ENCODE data around the gene HMX1. TPM values are rescaled to one million over a fixed set of nuclear protein-coding genes. Genes with fewer than 3 reads are reported as not detected.

HMX1 gene
- total RNA-seq, 1 donor from 2014 or later: not detected

DNA sequence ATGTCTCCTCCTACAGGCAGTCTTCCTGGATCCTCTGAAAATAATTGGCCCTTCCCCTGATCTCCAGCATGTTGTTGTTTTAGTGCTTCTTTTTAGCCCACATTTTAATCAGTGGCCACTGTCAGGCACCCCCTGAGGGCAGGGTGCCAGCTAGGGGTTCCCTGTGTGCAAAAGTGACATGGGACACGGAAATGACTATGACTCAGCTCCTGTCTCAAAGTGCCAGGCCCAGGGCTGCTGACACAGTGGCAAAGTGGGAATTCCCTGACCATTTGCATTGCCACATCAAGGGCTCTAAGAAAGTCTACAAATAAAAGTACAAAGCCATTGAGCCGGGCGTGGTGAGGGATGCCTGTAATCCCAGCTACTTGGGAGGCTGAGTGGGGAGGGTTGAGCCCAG, 24.8 kb downstream of the HMX1 start:
- no peak for DNase-seq (ENCODE audit: low spot score in 2 of 2)
- FAIRE-seq: no peak

DNA sequence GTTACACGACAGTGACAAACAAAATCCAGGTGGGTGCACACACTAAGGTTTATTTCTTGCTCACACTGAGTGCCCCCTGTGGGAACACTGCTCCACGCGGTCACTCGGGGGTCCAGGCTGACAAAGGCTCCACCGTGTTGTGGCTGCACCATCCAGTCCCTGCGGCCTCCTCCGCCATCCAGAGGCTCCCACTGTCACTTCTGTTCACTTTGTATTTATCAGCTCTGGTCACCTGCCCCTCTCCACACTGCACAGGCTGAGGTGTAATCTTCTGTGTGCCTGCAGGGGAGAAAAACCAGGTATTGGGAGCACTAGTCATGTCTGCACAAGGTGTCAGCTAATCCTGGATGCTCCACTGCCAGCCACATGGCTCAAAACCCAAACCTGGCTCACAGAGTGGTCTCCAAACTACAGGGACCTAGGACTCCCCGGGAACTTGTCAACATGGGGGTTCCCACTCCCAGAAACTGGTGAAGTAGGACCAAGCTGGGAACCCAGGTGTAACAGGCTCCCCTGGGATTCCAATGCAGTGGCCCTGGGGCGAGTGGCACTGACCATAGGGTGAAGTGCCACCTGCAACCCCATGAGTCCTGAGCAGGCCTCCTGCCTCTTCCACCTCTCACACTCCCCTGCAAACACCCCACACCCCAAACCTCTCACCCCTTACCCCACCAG, 25.5 kb downstream of the HMX1 start:
- DNase-seq (ENCODE audit: low spot score in 2 of 2): no peak
- FAIRE-seq: no peak

DNA sequence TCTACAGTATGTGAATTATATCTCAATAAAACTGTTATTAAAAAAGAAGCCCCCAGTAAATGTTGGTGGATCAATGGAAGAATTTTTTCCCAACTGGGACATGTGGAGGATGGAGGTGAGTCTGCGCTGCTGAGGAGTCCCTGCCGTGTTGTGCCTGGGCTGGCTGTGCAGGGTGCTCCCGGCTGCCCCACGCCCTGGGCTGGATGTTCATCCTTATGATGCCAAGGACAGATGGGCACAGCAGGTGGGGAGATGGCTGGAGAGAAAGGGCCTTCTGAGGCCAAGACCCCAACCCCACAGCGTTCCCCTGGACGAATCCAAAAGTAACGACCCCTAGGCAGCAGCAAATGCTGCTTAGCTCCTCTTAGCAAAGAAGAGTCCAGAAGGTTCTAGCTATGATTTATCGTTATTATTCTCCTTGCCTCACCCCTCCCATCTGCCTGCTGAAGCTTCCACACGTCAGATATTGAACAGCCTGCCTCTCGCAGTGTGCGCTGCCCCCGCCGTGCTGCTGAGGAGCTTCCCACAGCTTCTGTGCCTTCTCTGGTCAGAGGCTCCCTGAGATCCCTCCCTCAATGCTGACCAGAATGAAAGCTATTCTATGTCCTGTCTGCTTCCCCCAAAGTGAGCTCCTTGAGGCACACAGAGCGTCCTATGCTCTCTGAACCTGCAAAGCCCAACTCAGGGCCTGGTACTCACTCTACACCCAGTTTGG, 26.5 kb downstream of the HMX1 start:
- DNase-seq (ENCODE audit: low spot score in 2 of 2): no peak
- no peak for FAIRE-seq

DNA sequence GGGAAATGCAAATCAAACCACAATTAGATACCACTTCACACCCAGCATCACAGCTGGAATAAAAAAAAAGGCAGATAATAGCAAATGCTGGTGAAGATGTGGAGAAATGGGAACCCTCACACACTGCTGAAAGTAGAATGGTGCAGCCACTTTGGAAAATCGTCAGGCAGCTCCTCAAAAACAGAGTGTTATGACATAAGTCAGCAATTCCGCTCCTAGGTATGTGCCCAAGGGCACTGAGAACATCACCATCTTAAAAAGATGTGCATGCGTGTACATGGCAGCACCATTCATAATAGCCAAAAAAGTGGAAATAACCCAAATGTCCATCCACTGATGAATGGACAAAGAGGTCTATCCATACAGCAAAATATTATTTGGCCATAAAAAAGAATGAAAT, 28.0 kb downstream of the HMX1 start:
- no peak for FAIRE-seq
- no peak for DNase-seq (ENCODE audit: low spot score in 2 of 2)

DNA sequence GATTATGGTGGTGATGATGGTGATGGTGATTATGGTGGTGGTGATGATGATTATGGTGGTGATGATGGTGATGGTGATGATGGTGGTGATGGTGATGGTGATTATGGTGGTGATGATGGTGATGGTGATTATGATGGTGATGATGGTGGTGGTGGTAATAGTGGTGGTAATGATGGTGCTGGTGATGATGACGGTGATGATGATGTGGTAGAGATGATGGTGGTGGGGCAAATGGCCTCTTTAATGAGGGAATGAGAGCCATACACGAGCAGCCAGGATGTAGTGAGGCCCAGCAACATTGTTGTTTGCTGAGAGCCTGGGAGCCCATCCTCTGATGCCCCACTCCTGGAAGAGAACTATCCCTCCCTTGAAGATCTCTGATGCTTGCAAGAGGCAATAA, 29.0 kb downstream of the HMX1 start:
- no peak for FAIRE-seq
- no peak for DNase-seq (ENCODE audit: low spot score in 2 of 2)

DNA sequence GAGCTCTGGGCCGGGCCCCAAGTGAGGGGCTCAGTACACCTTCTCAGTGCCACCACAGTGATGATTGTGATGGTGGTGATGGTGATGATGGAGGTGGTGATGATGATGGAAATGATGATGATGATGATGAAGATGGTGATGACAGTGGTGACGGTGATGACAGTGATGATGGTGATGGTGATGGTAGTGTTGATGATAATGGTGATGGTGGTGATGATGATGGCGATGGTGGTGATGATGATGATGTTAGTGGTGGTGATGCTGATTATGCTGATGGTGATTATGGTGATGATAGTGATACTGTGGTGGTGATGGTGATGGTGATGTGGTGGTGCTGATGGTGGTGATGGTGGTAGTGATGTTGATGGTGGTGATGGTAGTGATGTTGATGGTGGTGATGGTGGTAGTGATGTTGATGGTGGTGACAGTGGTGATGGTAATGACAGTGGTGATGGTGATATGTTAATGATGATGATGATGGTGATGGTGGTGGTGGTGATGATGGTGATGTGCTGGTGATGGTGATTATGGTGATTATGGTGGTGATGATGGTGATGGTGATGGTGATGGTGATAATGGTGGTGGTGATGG, 29.9 kb downstream of the HMX1 start:
- DNase-seq (ENCODE audit: low spot score in 2 of 2) (no peak), FAIRE-seq (no peak)

DNA sequence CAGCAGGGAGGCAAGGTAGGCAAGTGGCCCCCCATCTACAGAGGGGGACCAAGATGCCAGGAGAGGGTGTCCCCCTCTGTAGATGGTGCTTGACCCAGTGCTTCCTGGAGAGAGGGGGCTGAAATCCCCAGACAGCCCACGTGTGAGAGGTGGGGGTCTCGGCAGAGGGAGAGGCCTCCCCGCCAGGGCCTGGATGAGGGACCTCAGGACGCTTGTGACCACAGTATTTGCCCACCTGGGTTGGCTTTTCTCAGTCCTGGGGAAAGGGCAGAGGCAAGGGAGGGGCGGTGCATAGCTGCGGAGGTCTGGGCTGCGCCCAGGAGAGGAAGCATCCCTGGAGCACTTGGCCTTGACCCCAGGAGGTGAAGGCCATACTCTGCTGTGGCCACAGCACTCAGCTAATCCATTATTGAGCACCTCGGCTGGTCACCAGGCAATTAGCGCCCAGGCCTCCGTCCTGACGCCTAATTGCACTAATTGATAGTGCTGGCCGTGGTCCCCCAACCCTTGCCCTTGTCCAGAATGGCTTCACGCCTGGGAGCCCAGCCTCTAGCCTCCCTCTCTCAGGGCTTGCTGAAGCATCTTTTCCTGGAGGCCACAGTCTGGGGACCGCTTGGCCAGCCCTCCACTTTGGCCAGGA, 30.7 kb downstream of the HMX1 start:
- DNase-seq (ENCODE audit: low spot score in 2 of 2) (no peak), FAIRE-seq (no peak)

DNA sequence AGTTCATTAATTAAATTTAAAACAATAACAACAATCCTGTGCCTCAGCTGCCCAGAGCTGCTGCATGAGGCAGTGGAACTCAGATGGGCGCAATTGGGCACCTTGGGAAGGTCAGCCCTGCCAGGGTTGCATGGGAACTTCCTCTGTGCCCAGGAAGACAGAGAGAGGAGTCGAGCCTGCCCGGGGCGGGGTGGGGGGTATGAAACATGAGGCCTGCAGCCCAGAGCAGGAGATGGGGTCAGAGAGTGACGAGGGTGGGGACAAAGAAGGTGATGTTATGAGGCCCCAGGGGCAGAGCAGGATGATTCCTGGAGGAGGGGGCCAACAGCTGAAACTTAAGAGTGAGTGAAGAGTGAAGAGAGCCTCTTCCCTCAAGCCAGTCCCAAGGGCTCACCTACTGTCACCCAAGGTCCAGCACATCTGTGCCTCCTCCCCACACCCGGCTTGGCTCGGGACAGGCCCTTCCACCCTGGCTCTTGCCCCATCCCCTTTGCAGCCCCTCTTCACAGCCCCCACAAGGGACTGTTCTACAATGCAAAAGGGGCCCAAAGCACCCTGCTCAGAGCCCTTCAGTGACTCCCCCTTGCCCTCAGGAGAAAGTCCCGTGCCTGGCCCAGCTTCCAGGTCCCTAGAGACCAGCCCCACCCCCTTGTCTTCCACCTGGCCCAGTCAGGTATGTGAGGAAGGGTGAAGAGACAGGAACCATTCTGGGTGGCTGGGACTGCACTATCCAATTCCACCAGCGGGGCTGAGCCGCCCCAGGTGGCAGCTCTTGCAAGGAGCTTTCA, 31.4 kb downstream of the HMX1 start:
- DNase-seq (ENCODE audit: low spot score in 2 of 2): no peak
- FAIRE-seq: no peak

DNA sequence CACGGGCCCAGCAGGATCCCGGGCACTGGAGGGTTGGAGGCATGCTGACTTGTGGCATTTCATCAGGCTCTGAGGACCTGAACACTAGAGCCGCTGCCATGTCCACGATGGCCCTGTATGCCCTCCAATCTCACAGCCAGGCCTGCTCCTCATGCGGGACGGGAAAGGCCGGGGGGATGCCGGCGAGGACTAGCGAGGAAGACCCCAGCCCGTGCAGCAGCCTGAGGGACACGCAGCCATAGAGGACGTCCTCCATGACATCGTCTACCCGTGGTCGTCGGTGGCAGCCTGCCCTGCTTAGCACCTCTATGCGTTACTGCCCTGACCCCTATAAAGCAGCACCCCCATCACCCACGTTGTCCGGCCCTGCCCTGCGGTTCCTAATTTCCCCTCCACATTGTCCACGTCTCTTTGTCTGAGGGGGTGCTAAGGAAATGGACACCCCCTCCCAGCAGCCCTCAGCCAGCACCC, 32.6 kb downstream of the HMX1 start:
- FAIRE-seq: no peak
- no peak for DNase-seq (ENCODE audit: low spot score in 2 of 2)

DNA sequence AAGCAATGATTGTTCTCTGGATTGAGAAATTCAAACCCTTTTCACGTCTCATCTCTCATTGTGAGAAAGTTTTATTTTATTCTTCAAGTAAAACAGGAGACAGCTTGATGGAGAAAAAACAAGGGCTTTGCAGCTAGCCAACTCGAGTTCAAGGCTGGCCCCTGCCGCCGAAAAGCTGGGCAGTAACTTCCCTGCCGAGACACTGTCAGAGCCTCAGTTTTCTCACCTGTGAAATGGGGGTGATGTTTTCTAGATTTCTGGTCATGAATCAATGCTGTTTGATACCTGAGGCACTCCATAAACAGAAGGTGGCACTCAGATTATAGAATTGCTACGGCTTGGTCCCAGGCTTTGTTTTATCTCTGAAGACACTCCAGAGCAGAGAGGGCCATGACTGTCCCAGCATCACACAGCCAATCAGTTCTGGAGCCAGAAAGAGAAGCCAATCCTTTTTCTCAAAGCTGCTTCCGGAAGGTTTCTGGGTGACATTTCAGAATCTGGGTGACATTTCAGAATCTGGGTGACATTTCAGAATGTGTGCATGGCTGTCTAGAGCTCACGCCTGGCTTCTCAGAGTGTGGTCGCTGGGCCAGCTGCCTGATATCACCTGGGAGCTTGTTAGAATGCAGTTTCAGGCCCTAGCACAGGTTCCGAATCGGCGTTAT, 33.2 kb downstream of the HMX1 start:
- no peak for DNase-seq (ENCODE audit: low spot score in 2 of 2)
- FAIRE-seq: no peak

DNA sequence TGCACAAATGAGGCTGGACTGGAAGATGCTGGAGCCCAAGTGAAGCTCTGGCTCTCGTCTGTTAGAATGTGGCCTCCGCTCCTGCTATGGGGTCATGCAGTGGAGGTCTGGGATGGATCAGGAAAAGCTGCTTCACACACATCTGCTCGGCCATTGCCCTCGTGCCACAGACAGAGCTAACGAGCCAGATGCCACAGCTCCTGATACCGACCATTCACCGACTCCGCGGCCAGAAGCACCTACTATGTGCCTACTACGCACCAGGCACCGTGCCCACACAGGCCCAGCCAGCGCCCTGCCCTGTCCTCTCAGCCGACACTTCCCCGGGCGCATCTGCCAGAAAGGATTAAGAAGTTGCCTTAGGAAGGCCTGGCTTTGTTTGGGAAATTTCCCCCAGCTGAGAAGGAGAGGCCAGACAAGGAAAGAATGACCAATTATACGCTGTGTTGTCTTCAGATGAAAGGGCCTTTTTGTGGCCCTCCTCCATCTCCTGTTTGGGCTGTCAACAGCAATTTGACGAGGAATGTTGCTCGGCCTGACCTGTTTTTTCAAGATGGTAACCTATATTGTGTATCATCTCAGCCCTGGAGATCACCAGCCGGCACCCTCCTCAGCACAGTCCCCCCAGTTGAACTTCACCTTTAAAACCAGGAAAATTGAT, 34.3 kb downstream of the HMX1 start:
- FAIRE-seq (no peak), DNase-seq (ENCODE audit: low spot score in 2 of 2) (no peak)

DNA sequence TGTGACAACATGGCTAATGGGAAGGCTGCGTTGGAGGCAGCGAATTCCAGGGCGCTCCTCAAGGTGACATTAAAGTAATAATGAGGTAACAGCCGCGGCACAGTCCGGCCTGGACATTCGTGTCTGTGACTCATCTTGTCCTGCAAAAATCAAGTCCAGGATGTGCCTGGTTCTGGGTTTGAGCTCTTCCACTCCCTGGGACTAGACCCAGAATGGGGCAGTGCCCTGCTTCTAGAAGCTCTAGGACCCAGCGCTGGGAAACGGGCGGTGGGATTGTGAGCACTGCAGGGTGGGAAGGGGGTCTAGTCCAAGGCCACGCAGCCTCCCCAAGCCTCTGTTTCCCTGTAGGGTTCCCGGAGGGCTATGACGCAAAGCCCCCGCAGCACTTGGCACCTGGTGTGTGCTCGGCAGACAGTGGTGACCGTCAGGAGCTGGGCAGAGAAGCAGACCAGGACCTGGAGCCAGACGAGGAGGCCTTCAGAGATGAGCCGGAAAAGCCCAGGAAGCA, 34.9 kb downstream of the HMX1 start:
- DNase-seq (ENCODE audit: low spot score in 2 of 2) (no peak), FAIRE-seq (no peak)

DNA sequence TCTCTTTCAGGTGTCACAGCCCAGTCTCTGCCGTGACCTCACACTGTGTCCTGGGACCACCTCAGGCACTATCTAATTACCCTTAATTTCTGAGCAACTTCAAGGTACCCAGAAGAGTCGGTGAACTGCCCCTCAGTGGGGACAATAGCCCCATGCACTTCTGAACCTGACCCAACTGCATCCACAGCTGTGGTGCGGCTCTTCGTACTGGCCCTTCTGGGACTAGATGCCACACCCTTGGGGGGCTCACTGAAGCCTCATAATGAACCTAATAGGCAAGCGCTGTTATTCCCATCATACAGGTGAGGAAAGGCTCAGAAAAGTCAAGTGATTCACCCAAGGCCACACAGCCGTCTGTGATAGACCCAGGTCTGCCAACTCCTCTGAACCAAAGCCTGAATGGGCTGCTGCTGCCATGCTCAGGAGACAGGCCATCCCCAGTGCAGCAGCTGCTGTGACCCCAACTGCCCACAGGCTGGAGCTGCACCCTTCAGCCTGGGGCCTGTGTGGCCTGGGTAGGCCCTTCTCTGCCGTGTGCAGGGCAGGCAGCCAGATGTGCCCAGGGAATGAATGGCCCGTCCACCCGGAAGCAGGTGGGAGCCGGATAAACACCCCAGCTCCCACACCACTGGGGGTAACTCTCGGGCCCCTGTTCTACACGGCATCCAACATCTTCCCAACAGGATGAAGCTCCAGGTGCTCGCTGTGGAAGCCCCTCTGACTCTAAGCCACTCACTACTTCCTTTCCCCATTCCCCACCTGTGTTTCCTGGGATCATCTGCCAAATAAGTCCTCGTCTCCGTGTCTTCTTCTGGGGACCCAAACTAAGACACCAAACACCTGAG, 35.9 kb downstream of the HMX1 start:
- FAIRE-seq: no peak
- no peak for DNase-seq (ENCODE audit: low spot score in 2 of 2)

DNA sequence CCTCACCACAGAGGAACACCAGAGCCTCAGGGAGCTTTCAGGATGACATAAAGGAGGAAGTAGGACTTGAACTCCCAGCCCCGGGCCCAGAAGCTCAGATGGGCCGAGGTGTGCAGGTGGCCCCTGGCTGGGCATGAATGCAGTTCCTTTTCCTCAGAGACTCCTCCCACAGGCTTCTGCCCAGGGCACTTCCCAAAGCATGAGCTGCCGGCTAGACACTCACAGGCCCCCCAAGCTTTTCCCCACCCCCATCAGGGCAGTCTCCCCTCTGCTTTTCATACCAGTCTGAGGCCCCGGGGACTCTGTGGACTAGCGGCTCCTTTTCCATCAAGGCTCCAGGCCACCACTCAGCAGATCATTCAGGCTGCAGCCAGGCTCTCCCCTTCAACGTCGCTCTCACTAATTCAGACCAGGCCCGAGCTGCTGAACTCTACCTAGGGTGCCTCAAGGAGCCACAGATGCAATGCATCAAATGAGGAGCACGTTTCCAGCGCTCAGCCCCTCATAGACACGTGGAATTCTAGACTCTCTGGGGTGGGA, 36.9 kb downstream of the HMX1 start:
- no peak for FAIRE-seq
- no peak for DNase-seq (ENCODE audit: low spot score in 2 of 2)

DNA sequence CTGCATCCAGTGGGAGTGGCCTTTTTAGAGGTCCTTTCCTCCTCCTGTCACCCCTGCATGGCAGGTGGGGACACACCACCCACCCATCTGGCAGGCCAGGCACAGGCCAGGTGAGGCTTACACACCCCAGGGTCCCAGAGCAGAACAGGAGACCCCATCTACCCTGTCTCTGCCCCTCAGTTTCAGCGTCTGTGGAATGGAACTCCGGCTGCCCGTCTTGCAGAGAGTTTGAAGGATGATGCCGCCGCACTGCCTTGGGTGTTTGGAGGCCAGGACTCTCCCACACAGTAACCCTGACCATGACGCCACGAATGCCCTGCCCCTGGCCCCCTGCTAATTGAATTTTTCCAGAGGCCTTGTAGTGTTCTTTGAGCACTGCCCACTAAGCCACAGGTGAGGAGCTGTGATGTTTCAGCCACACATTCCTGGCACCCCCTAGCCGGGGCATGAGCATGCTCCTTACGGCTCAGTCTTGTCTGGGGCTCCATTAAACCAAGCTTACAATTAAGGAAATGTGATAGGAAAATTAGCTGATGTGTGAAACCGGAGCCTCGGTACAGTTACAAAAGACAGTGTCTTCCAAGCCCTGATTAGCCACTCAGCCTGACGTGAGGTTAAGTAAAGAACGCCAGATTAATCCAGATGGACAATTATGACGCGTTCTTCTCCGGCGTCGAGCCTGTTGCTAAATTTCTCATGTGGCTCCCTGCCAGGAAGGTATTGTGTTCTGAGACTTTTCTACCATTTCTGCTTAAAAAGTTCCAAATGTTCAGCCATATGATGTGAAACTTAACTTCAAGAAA, 39.3 kb downstream of the HMX1 start:
- DNase-seq (ENCODE audit: low spot score in 2 of 2) (no peak), FAIRE-seq (no peak)

DNA sequence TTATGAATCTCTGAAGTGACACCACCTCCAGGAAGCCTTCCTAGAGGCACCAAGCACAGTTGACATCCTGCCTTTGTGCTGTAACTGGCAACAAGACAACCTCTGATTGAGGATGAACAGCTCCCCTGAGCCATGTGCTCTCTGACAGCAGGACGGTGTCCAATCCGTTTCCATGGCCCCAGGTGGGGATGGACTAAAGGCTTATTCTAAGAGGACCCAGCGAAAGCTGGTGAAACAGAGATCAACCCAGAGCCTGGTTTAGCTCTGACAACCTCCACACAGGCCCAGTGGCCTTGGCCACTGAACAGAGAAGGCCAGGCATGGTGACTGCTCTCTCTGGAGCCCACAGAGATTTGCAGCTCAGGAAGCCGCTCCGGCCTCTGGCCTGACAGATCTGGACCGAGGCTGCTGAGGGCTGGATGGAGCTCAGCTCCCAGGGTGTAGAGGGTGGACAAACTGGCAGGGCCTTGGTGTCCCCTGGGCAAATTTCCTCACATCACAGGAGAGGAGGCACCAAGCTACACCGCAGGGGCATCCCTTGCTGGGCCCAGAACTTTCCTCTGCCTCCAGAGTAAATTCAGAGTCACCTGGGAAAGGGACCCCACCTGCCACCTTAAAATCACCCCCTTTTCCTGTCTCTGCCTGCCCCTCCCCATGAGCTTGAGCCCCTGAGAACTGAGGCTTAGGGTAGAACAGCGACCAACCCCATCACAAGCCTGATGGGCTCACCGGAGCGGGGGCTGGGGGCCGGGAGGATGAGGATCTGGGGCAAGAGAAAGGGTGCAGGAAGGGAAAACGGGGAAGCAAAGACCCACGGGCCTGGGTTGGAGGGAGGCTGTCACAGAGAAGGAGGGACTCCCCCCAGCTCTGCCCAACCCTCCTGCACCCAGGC, 40.2 kb downstream of the HMX1 start:
- FAIRE-seq (no peak), DNase-seq (ENCODE audit: low spot score in 2 of 2) (no peak)

All from frontal cortex (tissue), 4 donors.